Right lobe of liver (tissue), 6 donors: ENCODE results near the gene GRAMD2A. TPM values are rescaled to one million over a fixed set of nuclear protein-coding genes. Genes with fewer than 3 reads are reported as not detected.

ENCODE experiments used
- ATAC-seq, 4 donors: fragments of 200-7000 bp; cut with Tn5 transposase; one replicate each; pipeline ENCODE4 v1.9.1; 2020; ENCODE audit warnings: mild to moderate bottlenecking in 4 of 4, moderate library complexity in 4 of 4
- DNase-seq, 3 donors: peaks; one replicate each; pipeline ENCODE4 v3.0.0-alpha.2; 2020
- H3K27ac ChIP-seq, 3 donors: fragments of 200-600 bp; one replicate each; pipeline ENCODE4 v1.8.0; 2022
- H3K27me3 ChIP-seq, 2 donors: fragments of 200-600 bp; one replicate each; pipeline ENCODE4 v1.8.0; 2022
- H3K36me3 ChIP-seq, 4 donors: fragments of 200-600 bp; sonication (generic) in 1 of 4; one replicate each; pipeline versions ENCODE4 v1.5.1 to v1.8.0; 2017 to 2022; ENCODE audit warnings: control low read depth in 1 of 4
- H3K4me1 ChIP-seq, 4 donors: fragments of 200-600 bp; sonication (generic) in 1 of 4; one replicate each; pipeline versions ENCODE4 v1.5.1 to v1.8.0; 2017 to 2022; ENCODE audit warnings: control low read depth in 1 of 4
- H3K4me3 ChIP-seq, 3 donors: fragments of 200-600 bp; one replicate each; pipeline ENCODE4 v1.8.0; 2022
- H3K9me3 ChIP-seq, 4 donors: fragments of 200-600 bp; sonication (generic) in 1 of 4; one replicate each; pipeline versions ENCODE4 v1.5.1 to v1.8.0; 2017 to 2022; ENCODE audit warnings: control low read depth in 1 of 4
- CTCF ChIP-seq, 4 donors: fragments of 200-600 bp in 3 of 4; fragments of 450-650 bp in 1 of 4; IDR thresholded peaks; one replicate each; pipeline versions ENCODE4 v1.5.1 to v1.8.0; 2016 to 2022; ENCODE audit warnings: antibody characterized with exemption in 4 of 4, mild to moderate bottlenecking in 2 of 4
- POLR2A ChIP-seq: fragments of 450-650 bp; IDR thresholded peaks from one replicate; pipeline ENCODE4 v1.6.1; 2017; ENCODE audit warnings: antibody characterized with exemption, mild to moderate bottlenecking
- WGBS: methylation state at CpG from one replicate; pipeline ENCODE4 v1.1.6; 2018; ENCODE audit warnings: low coverage, low lambda C conversion rate; ENCODE audit not compliant: insufficient coverage; ENCODE audit errors: missing lambda C conversion rate; 5-methylcytosine and 5-hydroxymethylcytosine counted together
- intact Hi-C, 2 donors: fragments of 100-400 bp; cut with DNase I; formaldehyde crosslinking; loops; one replicate each; pipeline versions ENCODE4 v1.11.2 to v1.14.1; 2022
- total RNA-seq, 6 experiments: library from RNA; depleted of rRNA in 2 of 6; stranded (reverse); fragments of >200 nt in 2 of 6; fragmentation: NEBNext Ultra II Directional in 3 of 6; extraction: Animal tissue kit (Norgen Biotek cat#: 25700) in 3 of 6; gene quantifications; one replicate each; pipeline versions ENCODE4 v1.1.0 to v1.2.4, GENCODE V29; 2016 to 2023
- donor health status: DM: no; HTN: yes; CAD: no.
- donor health status: DM: no; HTN: no; CAD: no.
- donor health status: DM: no; HTN: no; CAD: no.
- donor health status: DM: no; HTN: yes; CAD: no.
- donor health status: DM: no; HTN: yes; CAD: no.

GRAMD2A gene
- total RNA-seq, 6 experiments from 2014 or later, result not detected

DNA sequence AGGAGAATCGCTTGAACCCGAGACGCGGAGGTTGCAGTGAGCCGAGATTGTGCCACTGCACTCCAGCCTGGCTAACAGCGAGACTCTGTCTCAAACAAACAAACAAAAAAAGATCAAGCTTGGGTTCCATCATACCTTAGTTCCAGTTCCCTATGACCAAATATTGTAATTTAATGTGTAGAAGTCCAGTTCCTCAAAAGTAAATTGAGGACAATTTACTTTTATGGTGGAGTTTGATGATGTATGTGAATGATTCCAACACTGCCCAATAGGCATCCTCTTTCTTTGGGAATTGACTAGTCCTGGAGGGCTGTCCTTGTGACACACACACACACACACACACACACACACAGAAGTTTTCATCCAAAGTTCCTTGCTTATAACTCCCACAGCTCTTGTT lies 36.2 kb upstream of the GRAMD2A start:
- Histone ChIP-seq H3K36me3 (no peaks in the 10 kb centered on the region), H3K4me3 (no peak overlapping the region), H3K27me3 (no peaks in the 10 kb centered on the region), H3K9me3 (no peaks in the 10 kb centered on the region), H3K4me1 (peaks cover 0 to 14% (median 1%) of the 10 kb centered on the region in 4 donors), H3K27ac (no peak overlapping the region)
- WGBS, result 88% methylated on average over 6 of the region's 6 CpGs
- TF ChIP-seq POLR2A, result no peak
- TF ChIP-seq CTCF (IDR thresholded peaks at IDR 0.05), result no peak
- ATAC-seq (no peak), DNase-seq (no peak)
- intact Hi-C loops, result no loop called here

DNA sequence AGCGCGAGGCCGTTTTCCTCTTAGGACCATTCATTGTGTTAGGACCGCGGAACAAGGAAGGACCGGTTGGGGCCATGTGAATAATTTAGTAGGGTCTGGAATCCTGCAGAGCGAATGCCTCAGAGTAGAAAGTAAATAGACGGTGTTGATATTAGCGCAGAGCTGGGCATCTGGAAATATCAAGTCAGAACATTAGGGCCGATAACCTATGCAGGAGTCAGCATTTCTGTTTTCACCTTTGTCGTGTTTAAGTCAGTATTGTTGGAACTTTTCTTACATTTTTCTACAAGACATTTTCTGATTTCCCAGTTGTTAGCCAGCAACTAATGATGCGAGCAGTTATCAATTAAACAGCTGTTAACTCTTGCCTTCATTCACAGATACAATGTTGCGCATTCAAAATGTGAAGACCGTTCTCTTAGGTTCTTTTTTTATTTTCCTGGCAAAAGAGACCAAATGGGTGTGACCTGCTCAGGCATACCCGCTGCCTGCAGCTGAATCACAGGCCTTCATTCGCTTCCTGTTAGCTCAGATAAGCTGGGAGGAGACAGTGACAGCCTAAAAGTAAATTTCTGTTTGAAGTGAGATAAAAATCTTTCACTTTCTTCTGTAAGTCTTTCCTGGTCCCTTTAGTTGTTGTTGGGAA lies 34.4 kb upstream of the GRAMD2A start:
- Histone ChIP-seq H3K4me3 (peak overlapping the region; percentile 71 to 91 (median 74)), H3K4me1 (peaks cover 0 to 14% (median 1%) of the 10 kb centered on the region in 4 donors), H3K27me3 (no peaks in the 10 kb centered on the region), H3K36me3 (no peaks in the 10 kb centered on the region), H3K27ac (peak overlapping the region; percentile 79 to 96 (median 83)), H3K9me3 (no peaks in the 10 kb centered on the region)
- peak; percentile 2 to 7 (median 4) for ATAC-seq
- no peak for DNase-seq
- intact Hi-C loops, result no loop called here
- 18% methylated on average over 12 of the region's 16 CpGs for WGBS
- TF ChIP-seq POLR2A, result no peak
- no peak for TF ChIP-seq CTCF (IDR thresholded peaks at IDR 0.05)

DNA sequence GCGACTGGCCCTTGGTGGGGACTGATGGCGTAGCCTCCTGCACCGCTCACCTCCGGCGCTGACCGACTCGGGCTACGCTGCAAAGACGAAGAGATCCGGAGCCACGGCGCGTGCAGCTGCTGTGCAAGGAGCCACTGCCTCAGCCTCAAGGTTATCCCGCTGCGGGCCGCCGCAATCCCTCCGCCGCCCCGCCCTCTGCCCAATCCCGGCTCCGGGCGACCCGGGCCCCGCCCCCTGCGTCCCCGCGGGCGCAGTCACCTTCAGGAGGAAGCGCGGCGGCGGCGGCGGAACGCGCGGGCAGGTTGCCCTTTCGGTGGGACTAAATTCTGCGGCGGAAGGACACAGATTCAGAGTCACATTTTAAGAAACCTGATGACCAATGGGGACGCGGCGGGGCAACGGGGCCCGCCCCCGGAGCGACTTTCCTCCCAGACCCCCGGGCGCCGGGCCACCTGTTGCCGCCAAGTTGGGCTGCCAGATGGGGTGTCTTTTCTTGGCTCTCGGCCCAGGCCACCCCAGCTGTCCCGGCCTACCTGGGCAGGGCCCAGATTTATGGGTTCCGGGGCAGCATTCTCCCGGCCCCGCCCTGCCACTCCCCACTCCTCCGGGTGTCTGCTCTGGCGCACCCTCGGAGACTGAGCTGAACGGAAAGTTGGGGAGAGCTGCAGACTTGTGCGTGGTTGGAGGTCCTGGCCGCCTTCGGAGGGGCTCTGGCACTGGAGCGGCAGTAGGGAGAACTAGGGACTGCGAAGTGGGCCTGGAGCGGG lies 33.7 kb upstream of the GRAMD2A start, which contains the start of gene PKM:
Gene PKM, minus strand, starts transcription at position 125 of the 767 bp plus-strand sequence. CDS start 12,093 bp downstream, outside the sequence.
- DNase-seq (peak; percentile 94 to 97 (median 95)), ATAC-seq (peak; percentile 83 to 93 (median 90))
- Histone ChIP-seq H3K4me1 (peaks cover 0 to 18% (median 1%) of the 10 kb centered on the region in 4 donors), H3K36me3 (no peaks in the 10 kb centered on the region), H3K27ac (peak within 1 kb of the TSS; percentile 79 to 96 (median 83)), H3K4me3 (peak within 1 kb of the TSS; percentile 71 to 91 (median 74)), H3K27me3 (no peaks in the 10 kb centered on the region), H3K9me3 (no peaks in the 10 kb centered on the region)
- intact Hi-C loops, result no loop called here
- WGBS, result 11% methylated on average over 10 of the region's 67 CpGs
- TF ChIP-seq CTCF (IDR thresholded peaks at IDR 0.05) (no peak), POLR2A (peak; percentile 94)

DNA sequence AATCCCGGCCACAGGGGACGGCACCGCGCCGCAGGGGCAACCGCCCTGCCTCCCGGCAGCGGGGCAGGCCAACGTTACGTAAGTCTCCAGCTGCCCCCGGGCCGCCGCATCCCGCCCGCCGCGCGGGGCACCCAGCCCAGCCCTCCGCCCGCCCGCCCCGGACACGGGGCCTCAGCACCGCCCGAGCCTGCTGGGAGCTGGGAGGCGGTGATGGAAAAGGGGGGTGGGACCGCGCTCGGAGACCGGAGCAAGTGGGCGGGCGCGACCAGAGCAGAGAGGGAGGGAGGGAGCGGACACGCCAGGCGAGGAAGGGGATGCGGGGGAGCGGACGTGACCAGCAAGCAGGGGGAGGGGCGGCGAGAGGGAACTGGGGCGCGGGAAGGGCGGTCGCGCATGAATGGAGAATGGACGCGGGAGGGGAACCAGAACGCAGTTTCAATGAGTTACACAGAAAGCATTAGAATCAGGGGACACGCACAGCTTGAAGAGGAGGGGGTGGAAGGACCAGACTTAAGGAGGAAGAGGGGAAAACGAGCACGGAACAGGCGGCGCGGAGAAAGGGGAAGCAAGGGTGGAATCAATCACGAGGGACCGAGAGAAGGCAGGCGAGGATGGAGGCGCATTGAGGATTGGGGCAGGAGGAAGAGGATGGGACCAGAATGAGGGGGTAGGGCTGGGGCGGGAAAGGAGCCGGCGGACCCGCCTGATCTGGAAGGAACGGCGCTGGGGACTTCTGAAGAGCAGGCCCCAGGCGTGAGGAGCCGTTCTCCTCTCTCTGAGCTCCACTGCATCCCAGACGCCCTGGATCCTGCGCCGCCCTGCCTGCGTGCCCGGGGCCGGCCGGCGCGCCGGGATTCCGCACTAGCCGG lies 32.8 kb upstream of the GRAMD2A start:
- no peaks in the 10 kb centered on the region for H3K36me3 ChIP-seq
- H3K27ac ChIP-seq, result peak overlapping the region; percentile 79 to 96 (median 83)
- peak overlapping the region; percentile 71 to 91 (median 74) for H3K4me3 ChIP-seq
- intact Hi-C loops, result no loop called here
- WGBS, result 2% methylated on average over 44 of the region's 79 CpGs
- H3K27me3 ChIP-seq, result no peaks in the 10 kb centered on the region
- peak; percentile 58 to 75 (median 66) for ATAC-seq
- H3K9me3 ChIP-seq, result no peaks in the 10 kb centered on the region
- DNase-seq, result peak; percentile 83 to 94 (median 90)
- TF ChIP-seq POLR2A (peak; percentile 57), CTCF (IDR thresholded peaks at IDR 0.05) (no peak)
- peaks cover 0 to 18% (median 1%) of the 10 kb centered on the region in 4 donors for H3K4me1 ChIP-seq
